Testis (tissue), 3 donors: Measurements from ENCODE around the gene MCC. TPM values are rescaled to one million over a fixed set of nuclear protein-coding genes. Genes with fewer than 3 reads are reported as not detected.

Experiments used
- DNase-seq: peaks from one replicate; pipeline ENCODE4 v3.0.0-alpha.2; 2019
- H3K27ac ChIP-seq, 2 donors: fragments of 200-600 bp; sonication (generic); one replicate each; pipeline ENCODE4 v1.5.1; 2019
- H3K27me3 ChIP-seq: fragments of 200-600 bp; sonication (generic); one replicate; pipeline ENCODE4 v1.5.1; 2019
- H3K36me3 ChIP-seq: fragments of 200-600 bp; sonication (generic); one replicate; pipeline ENCODE4 v1.5.1; 2017; ENCODE audit warnings: low read depth; ENCODE audit errors: missing control alignments
- H3K4me1 ChIP-seq: fragments of 200-600 bp; sonication (generic); one replicate; pipeline ENCODE4 v1.5.1; 2019
- H3K4me3 ChIP-seq, 2 donors: fragments of 200-600 bp; sonication (generic); one replicate each; pipeline ENCODE4 v1.5.1; 2017 to 2019
- H3K9me3 ChIP-seq: fragments of 200-600 bp; sonication (generic); one replicate; pipeline ENCODE4 v1.5.1; 2017
- CTCF ChIP-seq, 3 experiments: fragments of 450-650 bp in 2 of 3; fragments of 200-600 bp in 1 of 3; sonication (generic) in 1 of 3; IDR thresholded peaks; one replicate each; pipeline ENCODE4 v1.5.1; 2016 to 2019; ENCODE audit warnings: antibody characterized with exemption in 3 of 3, mild to moderate bottlenecking in 2 of 3, moderate library complexity in 1 of 3
- POLR2A ChIP-seq: fragments of 450-650 bp; IDR thresholded peaks from one replicate; pipeline ENCODE4 v1.6.1; 2017; ENCODE audit warnings: antibody characterized with exemption, mild to moderate bottlenecking, moderate library complexity
- WGBS, 2 donors: methylation state at CpG; one replicate each; pipeline ENCODE4 v1.1.5; 2018; 5-methylcytosine and 5-hydroxymethylcytosine counted together
- intact Hi-C: fragments of 100-400 bp; cut with DNase I; formaldehyde crosslinking; loops from one replicate; pipeline ENCODE4 v1.15.1; 2023; ENCODE audit warnings: low total_unique reads
- polyA plus RNA-seq: library from polyadenylated mRNA; stranded (reverse); fragments of 350-450 nt; fragmentation: Illumina TruSeq; extraction: RNeasy Lipid Tissue Mini Kit (QIAGEN cat#74804); gene quantifications from one replicate; pipeline ENCODE4 v1.2.3, GENCODE V29; 2014; ENCODE audit warnings: low read depth, low replicate concordance; ENCODE audit not compliant: insufficient read depth
- total RNA-seq, 2 donors: library from RNA; depleted of rRNA; stranded (reverse); fragments of >200 nt; gene quantifications; one replicate each; pipeline ENCODE4 v1.2.3, GENCODE V29; 2016

The MCC gene
- total and polyA plus RNA-seq, 3 donors from 2014 or later = 7.1 to 23.7 (median 21.4) TPM

GRCh38 chr5:113193311-113193978, 294.8 kb downstream of the MCC start:
- H3K4me3 ChIP-seq = no peak overlapping the region
- H3K27me3 ChIP-seq = no peaks in the 10 kb centered on the region
- H3K27ac ChIP-seq = no peak overlapping the region
- no peaks in the 10 kb centered on the region for H3K9me3 ChIP-seq
- intact Hi-C loops = no loop called here
- peaks cover 3% of the 10 kb centered on the region for H3K4me1 ChIP-seq
- no peaks in the 10 kb centered on the region for H3K36me3 ChIP-seq
- no peak for DNase-seq
- TF ChIP-seq POLR2A = no peak
- no peak for TF ChIP-seq CTCF (IDR thresholded peaks at IDR 0.05)
- WGBS, 2 donors = 54 to 57% methylated on average over 5 of the region's 5 CpGs

GRCh38 chr5:113192541-113192940, 295.7 kb downstream of the MCC start:
- Histone ChIP-seq H3K27ac (no peak overlapping the region), H3K4me3 (no peak overlapping the region), H3K9me3 (no peaks in the 10 kb centered on the region), H3K4me1 (peaks cover 3% of the 10 kb centered on the region), H3K36me3 (no peaks in the 10 kb centered on the region), H3K27me3 (no peaks in the 10 kb centered on the region)
- no peak for DNase-seq
- TF ChIP-seq POLR2A (no peak), CTCF (IDR thresholded peaks at IDR 0.05) (no peak)
- WGBS, 2 donors = 95 to 97% methylated on average over 2 of the region's 2 CpGs
- intact Hi-C loops = no loop called here

- intact Hi-C loops = no loop called here
- H3K4me1 ChIP-seq = peaks cover 3% of the 10 kb centered on the region
- DNase-seq = no peak
- no peak overlapping the region for H3K27ac ChIP-seq
- WGBS, 2 donors = 90 to 95% methylated on average over 5 of the region's 5 CpGs
- no peak overlapping the region for H3K4me3 ChIP-seq
- no peaks in the 10 kb centered on the region for H3K36me3 ChIP-seq
- H3K9me3 ChIP-seq = no peaks in the 10 kb centered on the region
- H3K27me3 ChIP-seq = no peaks in the 10 kb centered on the region
- TF ChIP-seq POLR2A = no peak
- no peak for TF ChIP-seq CTCF (IDR thresholded peaks at IDR 0.05)
Observed at GRCh38 chr5:113190347-113190746, 297.9 kb downstream of the MCC start.

GRCh38 chr5:113189291-113189690, 299.0 kb downstream of the MCC start:
- Histone ChIP-seq H3K4me1 (no peaks in the 10 kb centered on the region), H3K4me3 (no peak overlapping the region), H3K9me3 (no peaks in the 10 kb centered on the region), H3K36me3 (no peaks in the 10 kb centered on the region), H3K27ac (no peak overlapping the region), H3K27me3 (no peaks in the 10 kb centered on the region)
- 91 to 98% methylated on average over 3 of the region's 3 CpGs for WGBS, 2 donors
- intact Hi-C loops = no loop called here
- no peak for DNase-seq
- no peak for TF ChIP-seq POLR2A
- TF ChIP-seq CTCF (IDR thresholded peaks at IDR 0.05) = no peak

- H3K4me3 ChIP-seq = no peak overlapping the region
Observed at GRCh38 chr5:113188436-113188835, 299.8 kb downstream of the MCC start.

More at GRCh38 chr5:113188436-113188835, 299.8 kb downstream of the MCC start:
- TF ChIP-seq POLR2A (no peak), CTCF (IDR thresholded peaks at IDR 0.05) (no peak)
- no peaks in the 10 kb centered on the region for H3K9me3 ChIP-seq
- H3K27ac ChIP-seq = no peak overlapping the region
- intact Hi-C loops = no loop called here
- H3K27me3 ChIP-seq = no peaks in the 10 kb centered on the region
- DNase-seq = no peak
- no peaks in the 10 kb centered on the region for H3K4me1 ChIP-seq
- H3K36me3 ChIP-seq = no peaks in the 10 kb centered on the region
